Heart left ventricle (tissue), 13 donors: ENCODE results near the gene NTF3.

Source experiments
- CTCF ChIP-seq, 12 donors: fragments of 200-600 bp; sonication (generic) in 4 of 12; IDR thresholded peaks; one replicate each; pipeline versions ENCODE4 v1.5.0 to v1.8.0; 2018 to 2022; ENCODE audit warnings: antibody characterized with exemption in 12 of 12, mild to moderate bottlenecking in 5 of 12
- POLR2A ChIP-seq, 2 donors: fragments of 450-650 bp; IDR thresholded peaks; one replicate each; pipeline ENCODE4 v1.6.1; 2017; ENCODE audit warnings: antibody characterized with exemption in 2 of 2, mild to moderate bottlenecking in 2 of 2, moderate library complexity in 2 of 2
- donor health status: ischemic (EF 13 %, LVEDD 7.1; RV severe dilation, severe dysfunction).
- donor health status: DM: no; HTN: yes; CAD: no.
- donor health status: DM: no; HTN: no; CAD: no.
- donor health status: ischemic (EF 25% LVEDD 6.9; RV normal size, moderate dysfunction).
- donor health status: ischemic (EF 25% LVEDD 5.7; RV mildly dilated, moderate dysfunction).
- donor health status: ischemic (EF 35%, LVEDD 5.7; RV mildly dilated, moderate dysfunction).
- donor health status: nonischemic (EF 11% LVEDD 7.7; RV severe dilation, severe dysfunction).
- donor health status: DM: yes; HTN: yes; CAD: no.
- donor health status: PGD.
- donor health status: ischemic (EF 29% LVEDD 5.4; RV normal size, mild dysfunction).
- donor health status: nonischemic (EF 23%, LVEDD 6.1; RV moderate dilation, normal function).

GRCh38 chr12:5470221-5470620, 38.3 kb downstream of the NTF3 start:
- TF ChIP-seq CTCF (IDR thresholded peaks at IDR 0.05): no peak
- no peak for TF ChIP-seq POLR2A (IDR thresholded peaks at IDR 0.05)
